ENCODE results near the gene AGBL1.

AGBL1 gene

GRCh38 chr15:86804406-86804805, 724.7 kb downstream of the AGBL1 start:
- Histone ChIP-seq H3K27me3 (replicated peaks; ENCODE audit: control insufficient read depth, insufficient read depth, low read length) (no peaks in the 10 kb centered on the region), H3K4me3 (replicated peaks; ENCODE audit: low read depth, low read length) (no peak overlapping the region), H3K36me3 (ENCODE audit: control insufficient read depth, insufficient read depth, low read length) (no peaks in the 10 kb centered on the region)
- no peak for DNase-seq (ENCODE audit: extremely low read depth, insufficient read length)
- TF ChIP-seq, protein P1, sequence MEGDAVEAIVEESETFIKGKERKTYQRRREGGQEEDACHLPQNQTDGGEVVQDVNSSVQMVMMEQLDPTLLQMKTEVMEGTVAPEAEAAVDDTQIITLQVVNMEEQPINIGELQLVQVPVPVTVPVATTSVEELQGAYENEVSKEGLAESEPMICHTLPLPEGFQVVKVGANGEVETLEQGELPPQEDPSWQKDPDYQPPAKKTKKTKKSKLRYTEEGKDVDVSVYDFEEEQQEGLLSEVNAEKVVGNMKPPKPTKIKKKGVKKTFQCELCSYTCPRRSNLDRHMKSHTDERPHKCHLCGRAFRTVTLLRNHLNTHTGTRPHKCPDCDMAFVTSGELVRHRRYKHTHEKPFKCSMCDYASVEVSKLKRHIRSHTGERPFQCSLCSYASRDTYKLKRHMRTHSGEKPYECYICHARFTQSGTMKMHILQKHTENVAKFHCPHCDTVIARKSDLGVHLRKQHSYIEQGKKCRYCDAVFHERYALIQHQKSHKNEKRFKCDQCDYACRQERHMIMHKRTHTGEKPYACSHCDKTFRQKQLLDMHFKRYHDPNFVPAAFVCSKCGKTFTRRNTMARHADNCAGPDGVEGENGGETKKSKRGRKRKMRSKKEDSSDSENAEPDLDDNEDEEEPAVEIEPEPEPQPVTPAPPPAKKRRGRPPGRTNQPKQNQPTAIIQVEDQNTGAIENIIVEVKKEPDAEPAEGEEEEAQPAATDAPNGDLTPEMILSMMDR (IDR thresholded peaks at IDR 0.05; ENCODE audit: insufficient read depth, low read length, poor library complexity, severe bottlenecking): no peak

DNA sequence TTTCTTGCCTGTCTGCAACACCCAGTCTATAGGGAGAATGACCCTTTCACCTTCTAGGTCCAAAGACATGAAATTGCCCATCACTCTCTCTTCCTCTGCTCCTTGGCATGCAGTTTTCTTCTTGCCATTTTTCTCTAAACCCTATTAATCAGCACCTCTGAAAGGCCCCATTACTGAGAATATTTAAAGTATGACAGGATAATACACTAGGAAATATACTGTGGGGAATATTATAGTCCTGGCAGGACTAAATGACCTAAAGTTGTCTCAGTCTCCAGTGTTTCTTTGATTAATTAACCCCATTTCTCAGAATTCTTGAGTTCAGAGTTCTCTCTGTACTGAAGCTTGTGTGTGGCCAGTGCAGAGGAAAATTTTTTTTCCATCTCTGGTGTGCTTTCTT, 730.7 kb downstream of the AGBL1 start:
- TF ChIP-seq, protein P1 (IDR thresholded peaks at IDR 0.05; ENCODE audit: insufficient read depth, low read length, poor library complexity, severe bottlenecking): no peak
- DNase-seq (ENCODE audit: extremely low read depth, insufficient read length): no peak
- no peaks in the 10 kb centered on the region for H3K36me3 ChIP-seq (ENCODE audit: control insufficient read depth, insufficient read depth, low read length)
- H3K4me3 ChIP-seq (replicated peaks; ENCODE audit: low read depth, low read length): no peak overlapping the region
- no peaks in the 10 kb centered on the region for H3K27me3 ChIP-seq (replicated peaks; ENCODE audit: control insufficient read depth, insufficient read depth, low read length)

GRCh38 chr15:86813892-86814291, 734.2 kb downstream of the AGBL1 start:
- TF ChIP-seq, protein P1 (IDR thresholded peaks at IDR 0.05; ENCODE audit: insufficient read depth, low read length, poor library complexity, severe bottlenecking): no peak
- no peaks in the 10 kb centered on the region for H3K36me3 ChIP-seq (ENCODE audit: control insufficient read depth, insufficient read depth, low read length)
- no peaks in the 10 kb centered on the region for H3K27me3 ChIP-seq (replicated peaks; ENCODE audit: control insufficient read depth, insufficient read depth, low read length)
- DNase-seq (ENCODE audit: extremely low read depth, insufficient read length): no peak
- no peak overlapping the region for H3K4me3 ChIP-seq (replicated peaks; ENCODE audit: low read depth, low read length)

GRCh38 chr15:86829245-86829644, 749.6 kb downstream of the AGBL1 start:
- H3K4me3 ChIP-seq (replicated peaks; ENCODE audit: low read depth, low read length): no peak overlapping the region
- no peak for DNase-seq (ENCODE audit: extremely low read depth, insufficient read length)
- no peaks in the 10 kb centered on the region for H3K27me3 ChIP-seq (replicated peaks; ENCODE audit: control insufficient read depth, insufficient read depth, low read length)
- TF ChIP-seq, protein P1 (IDR thresholded peaks at IDR 0.05; ENCODE audit: insufficient read depth, low read length, poor library complexity, severe bottlenecking): no peak
- no peaks in the 10 kb centered on the region for H3K36me3 ChIP-seq (ENCODE audit: control insufficient read depth, insufficient read depth, low read length)

DNA sequence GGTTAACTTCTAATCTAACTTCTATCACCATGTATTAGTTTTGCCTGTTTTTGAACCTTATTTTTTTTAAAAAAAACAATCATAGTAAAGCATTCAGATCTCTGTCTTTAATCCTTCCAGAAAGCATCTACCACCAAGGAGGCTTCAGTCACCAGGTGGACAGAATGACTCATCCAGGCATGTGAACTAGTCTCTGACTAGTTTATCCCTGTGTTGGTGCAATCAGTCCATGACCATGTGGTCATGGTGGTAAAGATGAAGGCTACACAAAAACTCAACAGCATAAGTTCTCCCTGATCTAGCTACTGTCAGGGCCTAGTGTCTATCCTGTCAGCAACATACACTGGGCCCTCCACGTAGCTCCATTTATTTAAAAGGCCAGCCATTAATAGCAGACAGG, 750.6 kb downstream of the AGBL1 start:
- TF ChIP-seq, protein P1 (IDR thresholded peaks at IDR 0.05; ENCODE audit: insufficient read depth, low read length, poor library complexity, severe bottlenecking): no peak
- no peaks in the 10 kb centered on the region for H3K27me3 ChIP-seq (replicated peaks; ENCODE audit: control insufficient read depth, insufficient read depth, low read length)
- H3K36me3 ChIP-seq (ENCODE audit: control insufficient read depth, insufficient read depth, low read length): no peaks in the 10 kb centered on the region
- DNase-seq (ENCODE audit: extremely low read depth, insufficient read length): no peak
- H3K4me3 ChIP-seq (replicated peaks; ENCODE audit: low read depth, low read length): no peak overlapping the region

DNA sequence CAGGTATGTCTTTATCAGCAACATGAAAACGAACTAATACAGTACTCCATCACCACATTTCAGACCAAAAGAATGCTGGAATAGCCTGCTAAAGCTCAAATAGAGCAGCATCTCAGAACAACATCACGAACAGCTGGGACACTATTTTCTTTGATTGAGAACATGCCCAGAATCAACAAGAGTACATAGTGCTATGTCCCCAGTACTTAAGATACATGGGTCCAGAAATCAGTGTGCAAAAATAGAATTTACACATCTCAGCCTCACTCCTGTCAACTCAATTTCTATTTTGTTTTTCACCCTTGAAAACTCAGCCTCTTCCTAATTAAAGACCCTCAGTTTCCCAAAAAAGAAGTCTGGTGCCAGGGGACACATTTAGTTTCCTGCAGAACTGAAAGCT, 753.9 kb downstream of the AGBL1 start:
- H3K36me3 ChIP-seq (ENCODE audit: control insufficient read depth, insufficient read depth, low read length): no peaks in the 10 kb centered on the region
- no peak for DNase-seq (ENCODE audit: extremely low read depth, insufficient read length)
- TF ChIP-seq, protein P1 (IDR thresholded peaks at IDR 0.05; ENCODE audit: insufficient read depth, low read length, poor library complexity, severe bottlenecking): no peak
- H3K27me3 ChIP-seq (replicated peaks; ENCODE audit: control insufficient read depth, insufficient read depth, low read length): no peaks in the 10 kb centered on the region
- no peak overlapping the region for H3K4me3 ChIP-seq (replicated peaks; ENCODE audit: low read depth, low read length)
